Ovary (tissue), 3 donors: ENCODE results near the gene C3orf20.

Experiments used
- EP300 ChIP-seq: sonication (generic); formaldehyde crosslinking; IDR thresholded peaks from one replicate; pipeline ENCODE4 v1.6.1; 2017; ENCODE audit warnings: antibody characterized with exemption
- POLR2A ChIP-seq: fragments of 450-650 bp; IDR thresholded peaks from one replicate; pipeline ENCODE4 v1.6.1; 2017; ENCODE audit warnings: antibody characterized with exemption, mild to moderate bottlenecking, moderate library complexity
- TF ChIP-seq, protein P1 (sequence below), 3 donors: fragments of 450-650 bp in 2 of 3; fragments of 200-600 bp in 1 of 3; IDR thresholded peaks; one replicate each; pipeline versions ENCODE4 v1.5.1 to v1.8.0; 2016 to 2022; ENCODE audit warnings: antibody characterized with exemption in 3 of 3, mild to moderate bottlenecking in 1 of 3
- donor health status: DM: no; HTN: no; CAD: no.

- TF ChIP-seq, protein P1, sequence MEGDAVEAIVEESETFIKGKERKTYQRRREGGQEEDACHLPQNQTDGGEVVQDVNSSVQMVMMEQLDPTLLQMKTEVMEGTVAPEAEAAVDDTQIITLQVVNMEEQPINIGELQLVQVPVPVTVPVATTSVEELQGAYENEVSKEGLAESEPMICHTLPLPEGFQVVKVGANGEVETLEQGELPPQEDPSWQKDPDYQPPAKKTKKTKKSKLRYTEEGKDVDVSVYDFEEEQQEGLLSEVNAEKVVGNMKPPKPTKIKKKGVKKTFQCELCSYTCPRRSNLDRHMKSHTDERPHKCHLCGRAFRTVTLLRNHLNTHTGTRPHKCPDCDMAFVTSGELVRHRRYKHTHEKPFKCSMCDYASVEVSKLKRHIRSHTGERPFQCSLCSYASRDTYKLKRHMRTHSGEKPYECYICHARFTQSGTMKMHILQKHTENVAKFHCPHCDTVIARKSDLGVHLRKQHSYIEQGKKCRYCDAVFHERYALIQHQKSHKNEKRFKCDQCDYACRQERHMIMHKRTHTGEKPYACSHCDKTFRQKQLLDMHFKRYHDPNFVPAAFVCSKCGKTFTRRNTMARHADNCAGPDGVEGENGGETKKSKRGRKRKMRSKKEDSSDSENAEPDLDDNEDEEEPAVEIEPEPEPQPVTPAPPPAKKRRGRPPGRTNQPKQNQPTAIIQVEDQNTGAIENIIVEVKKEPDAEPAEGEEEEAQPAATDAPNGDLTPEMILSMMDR (IDR thresholded peaks at IDR 0.05), result no peak
- TF ChIP-seq POLR2A, result no peak
- TF ChIP-seq EP300, result no peak
Observed at GRCh38 chr3:14634763-14635400, 40.1 kb upstream of the C3orf20 start.
